Hypothalamus (tissue), 51 donors: Measurements from ENCODE around the gene CA10.

ENCODE experiments used
- DNase-seq, 51 donors: peaks; one replicate each; lab custom pipeline; 2025; lab: John Stamatoyannopoulos, UW

Gene CA10

DNA sequence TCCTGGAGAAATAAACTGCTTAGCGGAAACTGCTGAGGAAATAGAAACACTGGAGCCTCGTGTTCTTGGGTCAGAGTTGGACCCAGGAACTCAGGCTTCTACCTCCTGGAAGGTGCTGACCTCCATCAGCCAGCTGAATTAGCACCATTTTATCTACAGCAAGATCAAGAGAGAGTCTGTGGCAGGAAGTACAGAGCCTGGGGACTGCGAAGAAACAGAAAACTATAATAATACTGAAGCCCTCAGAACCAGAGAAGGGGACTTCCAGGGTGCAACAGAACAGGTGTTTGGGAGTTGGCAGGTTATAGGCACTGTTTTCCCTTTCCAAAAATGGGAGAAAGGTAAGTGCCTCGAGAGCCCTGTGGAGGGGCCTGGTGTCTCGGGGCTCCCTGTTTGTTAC, 379.7 kb downstream of the CA10 start:
- DNase-seq, result no peak

GRCh38 chr17:51770027-51770759, 388.3 kb downstream of the CA10 start:
- DNase-seq, result no peak

DNA sequence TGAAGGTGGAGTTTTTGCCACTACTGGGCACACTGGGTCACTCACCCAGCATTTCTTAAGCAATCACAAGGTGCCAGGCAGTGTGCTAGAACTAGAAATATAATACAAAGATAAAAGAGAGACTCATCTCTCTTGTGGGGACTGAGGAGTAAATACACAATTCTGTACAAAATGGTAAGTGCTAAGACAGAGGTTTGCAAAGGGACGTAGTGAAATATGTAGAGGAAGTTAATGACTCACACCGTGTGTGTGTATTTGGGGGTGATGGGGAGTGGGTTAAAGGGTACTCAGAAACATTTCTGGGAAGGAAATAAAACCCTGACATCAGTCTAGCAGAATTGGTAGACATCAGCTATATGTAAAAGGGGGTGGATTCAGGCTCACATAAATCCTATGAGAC, 389.3 kb downstream of the CA10 start:
- DNase-seq, result no peak

DNA sequence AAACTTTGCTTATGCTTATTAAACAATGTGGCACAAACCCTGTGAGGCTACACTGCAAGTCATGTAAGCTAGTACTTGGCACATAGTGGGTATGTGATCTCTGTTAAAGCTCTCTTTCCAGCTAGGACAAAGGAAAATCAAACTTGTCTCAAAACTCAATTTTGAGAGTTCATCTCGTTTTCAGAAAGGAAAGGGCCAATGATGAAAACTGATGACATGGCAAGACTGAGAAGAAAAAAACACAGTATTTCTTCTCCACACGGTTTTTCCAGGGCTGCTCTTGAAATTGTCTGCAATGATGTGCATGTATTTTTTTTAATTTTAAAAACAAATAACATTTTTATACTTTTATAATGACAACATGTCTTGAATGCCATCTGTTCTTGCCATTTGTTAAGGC, 389.8 kb downstream of the CA10 start:
- DNase-seq, result no peak

GRCh38 chr17:51767287-51767686, 391.2 kb downstream of the CA10 start:
- DNase-seq, result no peak

DNA sequence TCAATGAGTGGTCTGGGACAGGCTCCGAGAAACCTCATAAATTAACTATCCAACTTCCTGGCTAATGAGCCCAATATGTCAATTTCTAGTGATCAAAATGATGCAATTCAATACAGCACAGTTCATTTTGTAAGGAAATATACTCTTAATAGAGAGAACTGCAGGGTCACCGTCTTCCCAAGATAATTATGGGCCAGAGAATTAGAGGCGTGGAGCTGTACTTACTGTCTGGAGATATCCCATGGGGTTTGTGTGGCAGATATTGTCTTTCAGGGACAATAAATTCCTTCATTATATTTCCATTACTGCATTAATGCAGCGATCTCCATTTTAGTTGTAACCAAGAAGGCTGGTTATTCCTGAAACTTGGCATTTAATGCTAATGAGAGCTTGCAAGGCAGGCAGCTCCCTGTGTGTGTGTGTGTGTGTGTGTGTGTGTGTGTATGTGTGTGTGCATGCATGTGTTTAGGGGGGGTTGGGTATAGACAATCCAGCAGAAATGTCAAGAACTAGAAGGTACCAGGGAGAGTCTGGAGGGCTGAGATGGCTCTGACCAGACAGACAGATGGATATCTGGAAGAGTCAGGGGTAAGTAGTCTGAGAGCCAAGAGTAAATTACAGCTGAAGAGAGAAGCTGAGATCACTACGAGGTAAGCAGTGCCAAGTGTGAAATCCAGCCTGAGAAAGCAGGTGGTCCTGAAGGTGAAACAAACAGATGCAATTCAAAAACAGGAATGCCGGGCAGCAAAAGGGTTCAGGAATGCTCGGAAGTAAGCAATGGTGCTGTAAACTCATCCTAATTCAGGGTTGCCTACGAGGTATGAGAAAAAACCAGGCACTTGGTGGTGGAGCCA, 393.0 kb downstream of the CA10 start:
- no peak for DNase-seq

DNA sequence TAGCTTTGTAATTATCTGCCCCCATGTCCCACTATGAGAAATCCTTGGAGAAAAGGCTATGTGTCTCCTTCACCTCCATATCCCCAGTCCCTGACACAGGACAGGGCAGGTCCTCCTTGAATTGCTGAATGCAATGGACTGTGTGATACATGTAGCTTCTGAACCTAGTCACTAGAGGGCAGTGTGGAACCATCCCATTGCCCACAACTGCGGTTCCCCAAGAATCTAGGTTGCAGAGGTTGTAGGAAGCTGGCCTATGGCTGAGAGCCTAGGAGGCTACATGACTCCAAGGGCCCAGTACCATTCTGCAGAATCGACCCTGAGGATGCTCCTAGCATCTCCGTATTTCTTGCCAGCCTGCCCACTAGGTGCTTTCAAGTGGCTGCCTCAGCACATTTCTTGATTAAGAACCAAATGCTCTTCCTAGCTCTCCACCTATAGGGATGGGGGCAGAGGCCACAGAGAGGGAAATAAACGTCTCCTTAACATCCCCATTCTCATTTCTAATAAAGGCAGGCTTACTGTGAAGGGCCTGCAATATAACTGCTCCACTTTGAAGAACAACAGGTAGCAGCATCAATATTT, 394.0 kb downstream of the CA10 start:
- DNase-seq, result peak in 38 of 51 donors; percentile 1 to 67 (median 14)

- DNase-seq, result no peak
Measured at GRCh38 chr17:51763058-51763457, 395.5 kb downstream of the CA10 start.

DNA sequence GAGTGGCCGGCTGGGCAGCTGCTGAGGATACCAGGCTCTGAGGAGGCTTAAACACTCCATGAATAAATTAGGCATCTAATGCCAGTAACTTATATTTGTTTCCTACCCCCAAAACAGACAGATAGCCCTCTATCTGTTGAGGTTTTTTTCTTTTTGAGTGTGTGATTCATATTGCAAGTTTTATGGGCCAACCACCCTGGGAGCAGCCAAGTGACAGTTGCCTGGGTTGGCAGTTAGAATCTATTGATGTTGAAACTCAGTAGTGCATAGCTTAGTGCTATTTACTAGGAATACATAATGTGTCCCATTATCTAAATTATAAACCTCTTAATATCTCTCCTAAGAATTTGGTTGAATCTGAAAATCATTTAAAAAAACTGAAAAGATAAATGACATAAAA, 397.4 kb downstream of the CA10 start:
- no peak for DNase-seq

DNA sequence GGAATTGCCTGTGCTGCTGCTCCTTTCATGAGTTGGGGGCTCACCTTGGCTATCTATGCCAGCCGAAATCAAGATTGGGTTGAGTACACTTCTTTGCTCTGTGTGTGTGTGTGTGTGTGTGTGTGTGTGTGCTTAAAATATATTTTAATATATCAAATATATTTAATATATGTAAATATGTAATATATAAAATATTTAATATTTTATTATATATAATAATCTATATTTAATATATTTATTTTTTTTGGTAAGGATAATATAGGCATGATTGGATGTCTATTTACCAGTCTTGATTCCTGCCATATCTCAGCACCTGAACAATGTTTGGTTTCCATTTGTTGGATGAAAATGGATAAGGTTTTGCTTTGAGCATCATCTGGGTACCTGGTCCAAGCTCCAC, 399.3 kb downstream of the CA10 start:
- DNase-seq, result no peak

DNA sequence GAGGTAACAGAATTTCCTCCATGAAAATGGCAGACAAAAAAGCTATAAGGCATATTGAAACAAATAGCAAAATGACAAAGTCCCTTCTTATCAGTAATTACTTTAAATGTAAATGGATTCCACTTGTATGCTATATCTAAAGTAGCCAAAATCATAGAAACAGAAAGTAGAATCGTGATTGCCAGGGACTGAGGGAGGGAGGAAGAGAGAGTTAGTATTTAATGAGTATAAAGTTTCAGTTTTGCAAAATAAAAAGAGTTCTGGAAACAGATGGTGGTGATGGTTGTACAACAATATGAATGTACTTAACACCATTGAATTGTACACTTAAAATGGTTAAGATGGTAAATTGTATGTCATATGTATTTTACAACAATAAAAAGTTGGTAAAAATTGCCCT, 407.4 kb downstream of the CA10 start:
- no peak for DNase-seq

- DNase-seq, result no peak
Measured at GRCh38 chr17:51748749-51749604, 409.5 kb downstream of the CA10 start.

GRCh38 chr17:51746421-51746820, 412.1 kb downstream of the CA10 start:
- DNase-seq, result no peak

- DNase-seq, result no peak
Measured at GRCh38 chr17:51745993-51746392, 412.5 kb downstream of the CA10 start.

- no peak for DNase-seq
Measured at GRCh38 chr17:51743477-51743876, 415.0 kb downstream of the CA10 start.

- DNase-seq, result no peak
Measured at GRCh38 chr17:51742571-51742970, 415.9 kb downstream of the CA10 start.

GRCh38 chr17:51741458-51741857, 417.1 kb downstream of the CA10 start:
- DNase-seq, result no peak

DNA sequence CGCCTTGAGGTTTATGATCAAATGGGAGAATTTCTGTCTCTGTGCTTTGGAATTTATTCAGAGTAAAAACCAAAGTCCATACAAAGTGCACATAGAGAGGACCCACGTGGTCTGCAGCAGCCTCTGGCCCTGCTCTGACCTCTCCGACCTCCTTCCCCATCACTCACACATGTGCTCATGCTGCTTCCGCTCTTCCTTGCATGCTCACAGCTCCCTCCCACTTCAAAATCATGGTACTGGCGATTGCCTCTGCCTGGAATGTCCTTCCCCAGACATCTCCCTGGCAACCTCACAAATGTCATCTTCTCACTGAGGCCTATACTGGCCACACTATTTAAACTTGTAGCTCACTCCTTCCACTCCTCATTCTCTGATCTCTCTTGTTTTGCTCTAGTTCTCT, 418.0 kb downstream of the CA10 start:
- no peak for DNase-seq

DNA sequence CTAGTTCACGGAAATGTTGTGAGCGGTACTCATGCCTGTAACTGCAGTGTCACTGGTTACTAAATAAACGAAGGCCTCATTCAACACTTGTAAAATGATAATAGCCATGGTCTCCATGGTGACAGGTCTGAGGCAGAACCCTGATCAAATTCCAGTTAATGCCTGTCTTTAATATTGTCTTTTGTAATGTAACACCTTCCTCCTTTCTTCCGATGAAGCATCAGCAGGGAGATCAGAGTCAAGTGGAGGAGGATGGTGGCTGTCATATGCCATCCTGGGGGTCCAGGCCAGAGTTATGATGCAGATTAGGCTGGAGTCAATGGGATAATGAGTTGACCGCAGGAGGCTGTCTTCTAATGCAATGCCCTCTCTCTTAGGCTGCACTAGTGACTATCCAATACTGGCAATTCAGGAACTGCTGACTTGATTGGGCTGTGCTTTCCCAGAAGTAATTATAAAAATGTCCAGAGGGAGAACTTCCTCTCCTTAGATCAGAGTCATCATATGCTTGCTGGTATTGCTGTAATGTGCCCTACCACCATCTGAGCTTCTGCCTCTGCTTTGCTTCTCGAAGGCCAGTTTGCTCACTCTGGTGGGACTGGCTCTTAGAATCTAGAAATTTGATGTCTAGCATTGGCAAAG, 419.1 kb downstream of the CA10 start:
- DNase-seq, result no peak

DNA sequence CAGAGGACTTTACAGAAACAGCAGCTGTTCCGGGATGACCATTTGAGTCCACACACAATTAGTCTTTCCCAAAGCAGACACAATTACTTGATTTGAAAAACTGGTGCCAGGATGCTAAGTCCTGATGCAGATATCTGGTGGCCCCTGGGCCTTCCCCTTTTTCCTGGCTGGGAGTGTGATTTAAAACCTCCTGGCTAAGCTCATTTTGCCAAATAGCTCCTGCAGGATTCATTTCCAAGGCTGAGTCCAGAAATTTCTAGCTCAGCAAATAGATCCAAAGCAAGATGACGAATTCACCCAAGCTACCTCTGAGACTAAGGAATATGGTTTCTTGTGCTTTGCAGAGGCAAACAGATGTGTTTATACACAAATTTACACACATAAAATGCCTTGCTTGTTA, 422.2 kb downstream of the CA10 start:
- DNase-seq, result no peak
